Tibial nerve (tissue), 4 donors: ENCODE data around the gene USP26.

Experiments used
- EP300 ChIP-seq, 2 donors: sonication (generic); formaldehyde crosslinking; IDR thresholded peaks; one replicate each; pipeline ENCODE4 v1.6.1; 2017; ENCODE audit warnings: antibody characterized with exemption in 2 of 2, mild to moderate bottlenecking in 1 of 2
- POLR2A ChIP-seq, 2 donors: fragments of 450-650 bp; IDR thresholded peaks; one replicate each; pipeline ENCODE4 v1.6.1; 2017; ENCODE audit warnings: antibody characterized with exemption in 2 of 2, mild to moderate bottlenecking in 2 of 2, moderate library complexity in 2 of 2
- TF ChIP-seq, protein P1 (sequence below), 5 experiments: fragments of 200-600 bp in 3 of 5; fragments of 450-650 bp in 2 of 5; sonication (generic) in 3 of 5; IDR thresholded peaks; one replicate each; pipeline ENCODE4 v1.5.1; 2016 to 2019; ENCODE audit warnings: antibody characterized with exemption in 5 of 5, mild to moderate bottlenecking in 3 of 5, moderate library complexity in 2 of 5

- TF ChIP-seq, protein P1, sequence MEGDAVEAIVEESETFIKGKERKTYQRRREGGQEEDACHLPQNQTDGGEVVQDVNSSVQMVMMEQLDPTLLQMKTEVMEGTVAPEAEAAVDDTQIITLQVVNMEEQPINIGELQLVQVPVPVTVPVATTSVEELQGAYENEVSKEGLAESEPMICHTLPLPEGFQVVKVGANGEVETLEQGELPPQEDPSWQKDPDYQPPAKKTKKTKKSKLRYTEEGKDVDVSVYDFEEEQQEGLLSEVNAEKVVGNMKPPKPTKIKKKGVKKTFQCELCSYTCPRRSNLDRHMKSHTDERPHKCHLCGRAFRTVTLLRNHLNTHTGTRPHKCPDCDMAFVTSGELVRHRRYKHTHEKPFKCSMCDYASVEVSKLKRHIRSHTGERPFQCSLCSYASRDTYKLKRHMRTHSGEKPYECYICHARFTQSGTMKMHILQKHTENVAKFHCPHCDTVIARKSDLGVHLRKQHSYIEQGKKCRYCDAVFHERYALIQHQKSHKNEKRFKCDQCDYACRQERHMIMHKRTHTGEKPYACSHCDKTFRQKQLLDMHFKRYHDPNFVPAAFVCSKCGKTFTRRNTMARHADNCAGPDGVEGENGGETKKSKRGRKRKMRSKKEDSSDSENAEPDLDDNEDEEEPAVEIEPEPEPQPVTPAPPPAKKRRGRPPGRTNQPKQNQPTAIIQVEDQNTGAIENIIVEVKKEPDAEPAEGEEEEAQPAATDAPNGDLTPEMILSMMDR (IDR thresholded peaks at IDR 0.05), result no peak
- TF ChIP-seq POLR2A (IDR thresholded peaks at IDR 0.05) (no peak), EP300 (IDR thresholded peaks at IDR 0.05) (no peak)
Observed at GRCh38 chrX:132983496-132983895, 113.4 kb downstream of the USP26 start.
